Femur (tissue), 1 donor: Measurements from ENCODE around the gene ZNF277.
"Not testable (repeated sequence)": the region's sequence is repeated elsewhere in the genome, so short reads cannot be mapped to it uniquely, and the experiment has no call there.

Experiments used
- DNase-seq: peaks from one replicate; pipeline ENCODE4 v3.0.0-alpha.2; 2017

ZNF277 gene

DNA sequence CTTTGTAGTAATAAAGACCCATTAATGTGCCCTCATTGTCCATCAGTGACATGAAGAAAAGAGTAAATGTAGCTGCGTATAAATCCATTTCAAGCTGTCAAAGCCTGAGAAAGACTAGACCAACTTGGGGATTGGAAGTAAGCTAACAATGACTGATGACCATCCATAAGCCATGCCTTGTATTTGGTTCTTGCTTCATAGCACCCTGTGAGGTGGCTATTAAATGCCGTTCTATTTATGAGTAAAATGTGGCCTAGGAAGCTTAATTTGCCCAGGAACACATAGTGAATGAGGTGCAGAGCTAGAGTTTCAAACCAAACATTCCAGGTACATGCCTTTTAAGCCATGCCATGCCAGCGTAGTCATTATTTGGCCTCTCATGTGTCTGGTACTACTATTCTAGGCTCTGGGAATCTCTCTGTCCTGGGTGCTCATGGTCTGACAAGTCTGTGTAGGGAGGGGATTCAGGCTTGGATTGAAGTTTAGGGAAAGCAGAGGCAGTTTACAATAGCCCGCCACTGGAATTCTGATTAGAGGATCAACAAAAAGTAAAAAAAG lies 92.1 kb downstream of the ZNF277 start:
- DNase-seq, result no peak

DNA sequence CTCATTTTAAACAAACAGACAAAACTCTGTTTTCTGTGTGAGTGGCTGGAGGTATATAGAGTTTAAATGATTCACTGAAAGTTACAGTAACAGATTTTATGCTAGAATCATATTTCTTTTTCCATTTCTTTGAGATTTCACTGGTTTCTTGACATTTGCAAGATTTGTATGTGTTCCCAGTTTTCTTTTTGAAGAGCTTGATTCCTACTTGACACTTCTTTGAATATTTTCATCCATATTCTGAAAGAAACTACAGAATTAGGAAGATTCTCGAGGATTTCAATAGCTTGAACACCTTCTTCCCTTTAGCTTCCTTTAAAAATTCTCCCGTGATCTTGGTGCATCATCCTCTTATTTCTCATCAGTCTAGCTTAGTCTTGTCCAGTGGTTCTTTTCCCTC lies 93.6 kb downstream of the ZNF277 start:
- DNase-seq, result no peak

DNA sequence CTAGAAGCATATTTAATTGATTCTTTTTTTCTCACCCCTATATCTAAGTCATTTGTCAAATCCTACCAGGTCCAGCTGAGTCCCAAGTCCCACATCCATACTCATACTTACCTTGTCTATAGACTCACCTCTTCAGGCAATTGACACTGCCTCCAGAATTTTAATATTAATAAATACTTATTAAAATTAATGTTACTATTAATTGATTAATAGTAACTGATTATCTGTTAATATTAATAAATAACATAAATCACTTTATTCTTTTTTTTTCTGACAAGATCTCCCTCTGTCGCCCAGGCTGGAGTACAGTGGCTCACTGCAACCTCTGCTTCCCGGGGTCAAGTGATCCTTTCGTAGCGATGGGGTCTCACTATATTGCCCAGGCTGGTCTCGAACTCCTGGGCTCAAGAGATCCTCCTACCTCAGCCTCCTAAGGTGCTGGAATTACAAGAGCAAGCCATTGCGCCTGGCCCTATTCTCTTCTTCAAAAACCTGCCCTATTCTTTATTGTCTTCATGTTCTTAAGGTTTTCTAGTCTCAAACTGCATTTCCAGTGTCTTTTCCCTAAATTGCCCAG lies 94.4 kb downstream of the ZNF277 start:
- no peak for DNase-seq

DNA sequence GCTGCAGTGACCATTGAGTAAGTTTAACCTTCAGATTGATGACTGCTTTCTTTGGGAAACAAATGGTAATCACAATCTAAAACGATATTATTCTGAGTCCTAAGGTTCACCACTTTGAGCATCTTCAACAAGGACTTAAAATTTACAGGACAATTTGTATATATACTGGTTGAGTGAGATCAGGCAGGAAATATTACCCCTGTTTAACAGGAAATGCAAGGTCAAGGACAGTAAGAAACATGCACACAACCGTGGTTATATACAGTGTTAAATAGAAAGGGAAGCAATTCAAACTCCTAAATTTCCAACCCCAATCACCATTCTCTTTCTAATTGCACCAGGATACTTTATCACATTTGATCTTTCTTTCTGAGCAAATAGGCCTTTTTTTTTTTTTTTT lies 96.1 kb downstream of the ZNF277 start:
- no peak for DNase-seq

DNA sequence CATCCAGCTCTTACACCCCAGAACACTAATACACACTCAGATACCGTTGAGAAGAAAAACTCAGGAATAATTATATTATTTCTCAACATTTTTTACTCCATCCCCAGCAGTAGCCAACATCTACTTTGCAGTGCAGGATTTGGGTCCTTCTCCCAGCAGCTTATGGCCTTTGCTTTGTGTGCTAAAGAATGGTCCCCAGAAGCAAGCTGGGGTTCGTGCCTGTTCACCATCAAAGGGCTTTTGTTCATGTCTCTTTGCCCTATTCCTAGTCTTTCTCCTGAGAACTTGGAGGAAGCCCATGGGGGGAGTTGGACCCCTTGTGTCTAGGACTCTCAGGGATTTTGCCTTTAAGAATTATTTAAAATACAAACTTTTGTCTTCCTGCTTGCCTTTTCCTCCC lies 100.4 kb downstream of the ZNF277 start:
- DNase-seq, result no peak

DNA sequence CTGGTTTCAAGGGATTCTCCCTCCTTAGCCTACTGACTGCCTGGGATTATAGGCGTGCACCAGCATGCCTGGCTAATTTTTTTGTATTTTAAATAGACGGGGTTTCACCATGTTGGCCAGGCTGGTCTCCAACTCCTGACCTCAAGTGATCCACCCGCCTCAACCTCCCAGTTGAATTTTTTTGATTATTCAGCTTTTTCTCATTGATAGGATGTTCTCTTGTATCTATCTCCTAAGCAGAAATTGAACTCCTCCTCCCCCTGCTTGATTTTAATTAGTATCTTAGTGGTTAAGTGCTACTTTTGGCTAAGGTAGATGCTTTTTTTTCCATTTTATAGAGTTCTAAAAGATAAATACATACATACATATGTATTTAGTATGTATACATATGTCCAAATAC lies 101.0 kb downstream of the ZNF277 start:
- DNase-seq, result no peak

DNA sequence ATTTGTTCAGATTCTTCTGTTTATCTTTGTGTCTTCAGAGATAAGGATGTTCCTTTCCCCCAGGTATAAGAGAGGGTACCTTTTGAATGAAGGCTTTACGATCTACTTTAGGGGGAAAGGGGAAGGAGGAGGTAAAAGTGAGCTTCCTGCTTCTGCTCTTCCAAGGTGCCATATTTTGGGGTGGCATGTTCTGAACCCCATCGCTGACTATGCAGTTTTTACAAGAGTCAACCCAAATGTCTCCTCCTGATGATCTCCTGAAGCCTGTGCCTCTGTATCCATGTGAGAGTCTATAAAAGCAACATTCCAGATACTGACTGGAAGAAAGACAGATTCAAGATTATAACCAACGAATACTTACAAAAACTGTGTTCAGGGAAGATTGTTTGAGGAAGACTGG lies 102.5 kb downstream of the ZNF277 start:
- no peak for DNase-seq

DNA sequence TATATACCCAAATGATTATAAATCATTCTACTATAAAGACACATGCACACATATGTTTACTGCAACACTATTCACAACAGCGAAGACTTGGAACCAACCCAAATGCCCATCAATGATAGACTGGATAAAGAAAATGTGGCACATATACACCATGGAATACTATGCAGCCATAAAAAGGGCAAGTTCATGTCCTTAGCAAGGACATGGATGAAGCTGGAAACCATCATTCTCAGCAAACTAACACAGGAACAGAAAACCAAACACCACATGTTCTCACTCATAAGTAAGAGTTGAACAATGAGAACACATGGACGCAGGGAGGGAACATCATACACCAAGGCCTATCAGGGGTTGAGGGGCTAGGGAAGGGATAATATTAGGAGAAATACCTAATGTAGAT lies 110.3 kb downstream of the ZNF277 start:
- not testable (repeated sequence) for DNase-seq

DNA sequence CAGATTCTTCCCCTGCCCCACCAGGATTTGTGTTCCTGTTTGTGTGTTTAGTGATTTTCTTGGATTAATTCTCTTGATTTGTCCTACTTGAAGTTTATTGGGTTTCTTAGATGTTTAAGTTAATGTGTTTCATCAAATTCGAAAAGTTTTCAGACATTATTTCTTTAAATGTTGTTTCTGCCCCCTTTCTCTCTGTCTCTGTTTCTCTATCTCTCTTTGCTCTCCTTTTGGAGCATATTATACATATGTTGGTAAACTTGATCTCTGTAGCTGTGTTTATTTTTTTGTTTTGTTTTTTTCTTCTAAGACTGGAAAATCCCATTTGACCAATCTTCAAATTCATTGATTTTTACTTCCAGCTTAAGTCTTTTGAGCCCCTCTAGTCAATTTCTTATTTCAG lies 115.6 kb downstream of the ZNF277 start:
- no peak for DNase-seq

DNA sequence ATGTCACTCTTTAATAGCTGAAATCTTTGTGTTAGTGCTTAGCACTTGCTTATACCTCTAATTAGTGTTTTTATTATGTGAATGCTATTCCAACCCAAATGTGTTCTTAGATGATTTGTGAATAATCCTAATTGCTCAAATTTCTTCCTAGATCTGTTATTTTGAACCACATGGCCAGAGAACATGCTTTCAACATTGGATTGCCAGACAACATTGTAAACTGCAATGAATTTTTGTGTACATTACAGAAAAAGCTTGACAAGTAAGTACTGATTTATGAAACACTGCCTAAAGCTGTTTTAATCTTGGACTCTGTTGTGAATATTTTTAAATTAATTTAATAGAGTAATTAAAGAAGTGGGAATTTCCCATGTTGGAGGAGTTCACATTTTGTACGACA lies 121.1 kb downstream of the ZNF277 start:
- DNase-seq, result no peak

DNA sequence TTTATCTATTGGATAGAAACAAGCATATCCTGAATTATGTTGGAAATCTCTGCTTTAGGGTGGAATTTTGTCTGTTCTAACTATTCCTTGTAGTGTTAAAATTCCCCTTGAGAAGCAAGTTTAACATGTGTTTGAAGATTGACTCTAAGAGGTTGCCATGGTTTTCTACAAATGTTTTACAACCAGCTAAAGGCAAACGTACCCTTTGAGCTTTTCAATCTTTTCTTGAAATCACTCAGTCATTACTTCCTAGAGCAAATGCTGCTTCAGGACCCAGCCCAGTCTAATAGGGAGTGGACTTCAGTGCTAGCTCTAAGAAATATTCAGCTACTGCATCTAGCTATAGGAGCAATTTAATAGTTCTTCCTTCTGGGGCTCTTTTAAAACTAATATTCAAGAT lies 125.0 kb downstream of the ZNF277 start:
- DNase-seq, result no peak

DNA sequence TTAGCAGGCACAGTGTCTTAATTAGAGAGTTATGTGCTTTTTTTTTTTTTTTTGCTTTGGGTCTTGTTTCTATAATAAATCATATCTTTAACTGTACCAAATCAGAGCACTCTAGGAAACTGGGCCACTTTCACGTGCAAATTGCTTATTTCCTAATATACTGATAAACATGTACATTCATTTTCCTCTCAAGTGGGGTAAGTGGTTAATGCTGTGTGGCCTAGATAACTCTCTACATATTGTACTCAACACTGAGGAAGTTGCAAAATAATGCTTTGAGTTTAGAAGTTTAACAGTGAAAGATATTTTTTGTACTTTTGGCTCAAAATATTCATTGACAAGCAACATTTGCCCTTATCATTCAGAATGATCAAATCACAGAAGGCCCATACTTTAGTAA lies 127.9 kb downstream of the ZNF277 start:
- no peak for DNase-seq

DNA sequence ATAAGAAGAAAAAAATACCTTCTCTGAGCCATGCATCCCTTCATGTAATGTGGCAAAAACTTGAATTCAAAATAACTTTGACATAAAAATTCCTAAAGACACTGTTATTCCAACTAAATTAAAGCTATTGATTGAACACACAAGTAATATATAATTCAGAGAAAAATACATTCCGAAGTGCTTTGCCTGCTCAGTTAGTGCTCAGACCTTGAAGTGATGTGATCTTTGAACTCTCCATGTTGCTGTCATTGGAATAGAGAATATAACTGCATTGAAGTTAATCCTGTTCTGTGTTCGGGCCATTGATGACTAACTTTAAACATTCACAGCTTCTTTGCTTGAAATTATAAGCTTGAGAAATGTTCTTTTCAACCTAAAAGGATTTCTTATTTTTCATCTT lies 129.8 kb downstream of the ZNF277 start:
- no peak for DNase-seq

DNA sequence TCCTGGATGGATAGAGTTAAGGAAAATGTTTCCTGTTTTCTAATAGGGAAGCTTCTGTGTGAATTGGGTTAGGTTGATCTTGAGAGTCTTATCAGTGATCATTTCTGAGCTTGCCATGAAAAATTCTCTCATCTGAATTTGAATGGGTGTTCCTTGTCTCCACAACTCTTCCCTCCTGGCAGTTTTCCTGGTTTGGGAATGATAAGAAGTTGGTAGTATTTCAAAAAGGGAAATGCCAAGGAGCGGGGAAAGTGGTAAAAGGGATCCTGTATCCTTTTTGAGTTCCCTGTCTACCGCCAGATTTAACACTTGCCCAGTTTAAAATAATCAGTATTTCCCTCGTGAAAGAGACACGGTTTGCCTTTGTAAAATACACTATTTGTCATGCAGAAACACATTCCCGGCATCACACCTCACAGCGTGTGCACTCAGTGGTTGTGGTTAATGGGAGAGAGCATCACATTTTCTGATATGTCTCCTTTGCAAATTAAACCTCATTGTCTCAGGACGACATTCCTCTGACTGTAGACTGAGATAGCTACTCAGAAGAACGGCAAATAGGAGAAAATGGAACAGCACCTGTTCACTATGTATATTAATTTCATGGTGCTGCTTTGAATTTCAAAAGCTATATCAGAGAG lies 130.6 kb downstream of the ZNF277 start:
- no peak for DNase-seq

DNA sequence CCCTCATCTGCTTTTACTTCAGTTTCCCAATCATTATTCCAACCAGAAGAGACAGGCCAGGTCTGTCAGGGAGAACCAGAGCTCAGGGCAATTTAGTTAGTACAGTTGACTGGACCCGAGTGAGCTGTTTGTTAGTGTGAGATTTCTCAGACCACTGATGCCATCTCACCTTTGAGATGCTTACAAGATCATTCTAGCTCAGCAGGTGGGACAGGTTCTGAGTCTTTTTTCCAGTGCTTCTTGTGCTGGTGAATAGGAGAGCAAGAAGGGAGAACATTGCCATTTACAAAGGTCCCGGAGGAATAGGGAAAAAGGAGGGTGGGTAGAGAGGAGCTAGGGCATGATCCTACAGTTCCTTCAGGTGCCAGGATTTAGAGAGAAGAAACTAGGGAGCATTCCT lies 131.4 kb downstream of the ZNF277 start:
- no peak for DNase-seq

DNA sequence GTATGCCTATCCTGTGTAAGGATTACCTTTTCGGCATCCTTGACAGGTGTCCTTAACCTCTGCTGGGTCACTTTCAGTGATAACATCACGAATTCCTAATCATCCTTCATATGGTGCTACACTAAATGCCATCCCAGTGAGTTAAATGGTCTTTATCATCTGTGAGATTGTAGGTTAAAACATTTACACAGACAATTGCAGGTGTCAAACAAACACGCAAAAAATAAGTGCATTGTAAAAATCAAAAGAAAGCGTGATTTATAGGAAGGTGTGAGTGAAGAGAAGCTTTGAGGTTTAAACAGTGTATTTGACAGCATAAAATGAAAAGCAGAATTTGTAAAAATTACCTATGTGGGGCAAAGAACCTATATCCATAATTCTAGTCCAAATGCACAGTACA lies 132.3 kb downstream of the ZNF277 start:
- DNase-seq, result no peak

DNA sequence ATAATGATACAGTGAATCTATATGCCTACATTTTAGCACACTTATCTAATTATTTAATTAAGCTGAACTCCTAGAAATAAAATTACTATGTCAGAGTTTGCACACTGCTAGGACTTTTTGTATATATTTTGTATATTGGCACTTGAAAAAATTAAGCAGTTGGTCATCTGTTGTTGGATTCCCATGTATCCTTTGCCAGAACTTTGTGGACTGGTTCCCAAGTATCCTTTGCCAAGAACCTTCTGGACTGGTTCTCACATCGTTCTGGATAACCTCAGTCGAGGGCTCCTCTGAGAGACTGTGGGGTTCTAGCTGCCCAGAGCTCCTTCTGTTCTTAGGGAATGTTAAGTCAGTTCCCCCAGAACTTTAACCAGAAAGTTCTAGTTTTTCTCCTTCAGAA lies 135.0 kb downstream of the ZNF277 start:
- DNase-seq, result no peak

DNA sequence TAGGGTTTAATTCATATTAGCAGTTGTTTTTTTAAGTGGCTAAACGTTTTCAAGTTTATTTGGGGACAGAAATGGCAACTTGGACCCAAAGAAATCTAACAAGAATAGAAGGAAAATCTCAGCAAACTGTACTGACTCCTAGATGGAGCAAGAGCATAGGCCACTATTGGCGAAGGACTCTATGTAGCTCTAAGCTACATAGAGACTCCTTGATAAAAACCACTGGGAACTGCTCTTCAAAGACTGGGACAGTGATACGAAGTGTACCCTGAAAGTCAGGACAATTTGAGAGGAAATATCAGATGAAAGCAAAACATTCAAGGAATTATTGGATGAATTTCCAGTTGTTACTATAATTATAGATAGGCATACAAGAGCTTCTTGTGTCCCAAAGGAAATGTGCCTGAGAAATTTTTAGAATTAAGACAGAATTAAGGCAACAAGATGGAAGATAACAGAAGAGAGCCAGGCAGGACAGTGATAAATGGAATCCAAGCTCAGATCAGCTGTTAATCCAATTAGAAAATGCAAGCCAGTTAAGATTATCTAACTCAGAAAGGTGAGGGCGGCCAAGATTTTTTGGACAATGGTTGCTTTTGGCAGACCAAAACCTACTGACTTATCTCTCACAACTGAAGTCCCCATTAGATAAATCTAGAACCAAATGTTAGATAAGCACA lies 140.0 kb downstream of the ZNF277 start:
- DNase-seq, result no peak

DNA sequence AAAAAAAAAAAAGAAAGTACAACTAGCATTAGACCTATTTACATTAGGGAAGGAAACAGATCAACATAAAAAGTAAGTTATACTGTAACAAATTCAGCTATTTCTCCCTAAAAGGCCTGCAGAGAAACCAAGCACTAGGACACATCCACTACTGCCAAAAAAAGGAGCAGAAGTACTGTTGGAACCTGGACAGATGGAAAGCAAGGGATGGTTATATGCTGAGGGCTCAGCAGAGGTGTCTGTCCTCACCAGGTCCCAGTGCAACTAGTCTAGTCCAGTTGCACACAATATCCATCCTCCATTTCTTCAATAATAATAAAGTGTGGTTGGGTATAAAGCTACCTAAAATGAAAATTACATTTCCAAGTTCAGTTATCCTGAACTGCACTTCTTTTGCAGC lies 140.6 kb downstream of the ZNF277 start:
- no peak for DNase-seq

DNA sequence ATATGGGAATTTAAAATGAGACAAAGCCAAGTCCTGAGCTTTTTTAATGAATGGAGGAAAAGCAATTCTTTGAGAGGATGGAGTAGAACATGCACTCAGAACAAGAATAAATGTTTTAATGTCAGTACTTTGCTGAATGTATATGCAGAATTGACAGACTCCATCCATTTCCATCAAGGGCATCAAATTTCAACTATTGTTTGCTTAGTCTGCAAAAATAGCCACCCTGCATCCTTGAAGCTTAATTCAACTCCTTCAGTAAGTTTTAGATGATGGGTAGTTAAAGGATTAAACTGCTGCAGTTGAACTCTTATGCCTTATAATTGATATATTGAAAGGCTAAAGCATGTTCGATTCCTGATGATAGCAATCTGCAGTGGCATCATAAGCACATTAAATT lies 144.1 kb downstream of the ZNF277 start:
- no peak for DNase-seq

DNA sequence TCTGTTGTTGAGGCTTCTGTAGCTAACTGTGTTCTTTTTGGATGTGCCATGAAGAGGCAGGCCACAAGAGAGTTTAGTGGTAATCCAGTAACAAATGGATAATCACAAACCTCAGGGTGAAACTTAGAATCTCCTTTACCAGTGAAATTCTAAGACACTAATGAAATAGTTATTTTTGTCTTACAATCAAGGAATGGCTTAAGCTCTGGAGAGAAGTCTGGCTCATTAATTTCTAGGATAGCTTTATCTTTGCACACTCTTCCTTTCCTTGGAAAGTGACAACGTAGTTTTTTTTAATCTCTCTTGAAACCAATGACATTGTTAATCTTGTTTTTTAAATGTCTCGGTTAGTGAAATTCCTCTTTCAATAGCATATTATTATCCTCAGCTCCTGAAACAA lies 150.1 kb downstream of the ZNF277 start:
- DNase-seq, result no peak

DNA sequence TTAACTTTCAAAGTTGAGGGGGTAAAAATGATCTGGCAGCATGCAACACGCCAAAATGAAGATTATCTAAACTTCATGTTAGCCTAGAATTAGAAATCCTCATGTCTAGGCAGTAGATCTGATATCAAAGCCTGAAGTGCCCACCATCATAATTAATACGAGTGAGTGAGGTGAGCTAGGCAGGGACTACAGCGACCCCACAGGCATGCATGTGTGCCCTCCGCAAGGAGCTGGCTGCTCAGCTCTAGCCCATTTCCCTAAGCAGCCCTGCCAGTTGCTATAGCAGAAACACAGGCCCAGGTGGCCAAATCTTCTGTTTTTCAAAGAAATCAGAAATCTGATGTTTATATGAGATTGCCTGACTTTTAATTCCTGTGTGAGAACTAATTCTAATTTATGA lies 150.6 kb downstream of the ZNF277 start:
- DNase-seq, result no peak

DNA sequence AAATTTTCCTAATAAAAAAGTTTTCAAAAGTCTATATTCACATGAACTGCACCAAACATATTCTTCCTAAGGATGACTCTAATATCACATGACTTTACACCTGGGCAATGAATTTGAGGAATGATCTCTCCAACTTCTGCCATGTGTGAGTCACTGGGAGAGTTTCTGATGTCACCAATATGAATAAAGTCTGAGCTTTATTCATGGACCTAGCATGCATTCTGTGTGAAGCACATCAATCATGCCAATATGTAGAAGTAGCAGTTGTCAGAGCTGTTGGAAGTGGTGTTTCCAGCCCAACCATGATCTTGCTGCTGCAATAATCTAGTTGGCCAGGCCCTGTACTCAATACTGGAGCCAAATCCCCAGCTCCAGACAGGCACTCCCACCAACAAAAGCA lies 152.0 kb downstream of the ZNF277 start:
- DNase-seq, result no peak

DNA sequence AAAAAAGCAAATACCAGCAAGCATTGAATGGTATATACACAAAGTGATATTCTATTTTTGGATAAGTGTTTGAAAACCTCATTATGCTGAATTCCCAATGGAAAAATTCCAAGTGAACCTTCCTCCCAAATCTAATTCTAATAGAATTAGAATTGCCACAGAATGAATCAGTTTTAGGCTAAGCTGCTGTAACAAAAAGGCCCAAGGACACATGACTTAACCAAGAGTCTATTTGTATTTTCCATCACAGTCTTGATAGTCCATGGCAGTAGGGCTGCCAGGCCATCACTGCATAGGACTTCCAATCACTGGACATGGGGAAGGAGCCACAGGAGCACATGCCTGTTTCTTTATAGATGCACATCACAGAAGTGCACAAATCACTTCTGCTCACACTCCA lies 152.6 kb downstream of the ZNF277 start:
- DNase-seq, result no peak

DNA sequence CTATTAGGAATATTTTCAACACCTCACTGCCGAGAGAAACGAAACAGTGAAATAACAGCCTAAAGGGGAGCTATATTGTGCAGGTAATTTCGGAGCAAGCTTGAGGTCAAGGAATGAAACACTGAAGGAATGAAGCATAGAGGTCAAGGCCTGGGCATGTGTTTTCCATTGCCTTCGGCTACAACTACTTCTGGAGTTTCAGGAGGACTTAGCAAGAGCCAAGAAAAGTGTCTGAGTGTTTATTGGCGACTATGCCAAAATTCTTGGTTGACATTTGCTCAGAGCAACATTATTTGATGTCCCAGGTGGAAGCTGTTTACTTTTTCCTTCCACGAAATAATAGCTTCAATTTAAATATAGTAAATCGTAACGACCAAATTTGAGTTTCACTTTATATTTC lies 154.2 kb downstream of the ZNF277 start:
- no peak for DNase-seq
